K562 (cell line): ENCODE measurements around the gene ZMIZ1. TPM values are rescaled to one million over a fixed set of nuclear protein-coding genes. Genes with fewer than 3 reads are reported as not detected.
A peak's percentile ranks its signal among the peaks of the same experiment; 100 is the strongest.

Experiments used
- BRD4 ChIP-seq: fragments of 200-600 bp; sonication (generic); IDR thresholded peaks from 2 replicates; pipeline ENCODE4 v1.6.1; 2017; ENCODE audit warnings: inconsistent platforms
- ELF2 ChIP-seq: fragments of 250-450 bp; sonication (Bioruptor Pico); IDR thresholded peaks from 2 replicates; pipeline ENCODE4 v1.5.0; 2021; ENCODE audit warnings: mild to moderate bottlenecking
- EP400 ChIP-seq: fragments of 450-650 bp; IDR thresholded peaks from 2 replicates; pipeline ENCODE4 v1.6.1; 2017; ENCODE audit warnings: antibody characterized with exemption, mild to moderate bottlenecking, moderate library complexity
- ESRRB ChIP-seq: fragments of 250-450 bp; sonication (Bioruptor Pico); IDR thresholded peaks from 2 replicates; pipeline ENCODE4 v1.5.0; 2020; ENCODE audit warnings: mild to moderate bottlenecking, moderate library complexity, borderline replicate concordance
- JUN ChIP-seq, 2 experiments: sonication (generic) in 1 of 2; formaldehyde crosslinking in 1 of 2; IDR thresholded peaks; 2 replicates each; pipeline versions ENCODE4 v1.6.1 to v1.8.0; 2012 to 2022; ENCODE audit warnings: borderline replicate concordance in 2 of 2, mild to moderate bottlenecking in 2 of 2, improper control_type of control experiment in 1 of 2, low read depth in 1 of 2, low read length in 1 of 2, missing genetic modification reagents in 1 of 2
- JUND ChIP-seq, 2 experiments: IDR thresholded peaks; 2 replicates in 1 of 2; 3 replicates in 1 of 2; pipeline ENCODE4 v1.6.1; 2011; ENCODE audit warnings: borderline replicate concordance in 2 of 2, low read depth in 2 of 2, low read length in 2 of 2, improper control_type of control experiment in 1 of 2, missing biosample characterization in 1 of 2, missing genetic modification characterization in 1 of 2, missing genetic modification reagents in 1 of 2
- PTBP1 ChIP-seq: fragments of 200-400 bp; formaldehyde crosslinking; IDR thresholded peaks from 2 replicates; pipeline ENCODE4 v1.6.1; 2017; ENCODE audit warnings: low read depth, low read length
- RAD51 ChIP-seq: fragments of 450-650 bp; IDR thresholded peaks from 2 replicates; pipeline ENCODE4 v1.7.1; 2016; ENCODE audit warnings: low read depth, mild to moderate bottlenecking, borderline replicate concordance
- TRIM28 ChIP-seq: fragments of 450-650 bp; IDR thresholded peaks from 2 replicates; pipeline ENCODE4 v1.6.1; 2017
- ZC3H11A ChIP-seq: IDR thresholded peaks from 2 replicates; pipeline ENCODE4 v1.6.1; 2012; ENCODE audit warnings: low read depth, low read length, improper control_type of control experiment
- ZFP30 ChIP-seq: fragments of 250-450 bp; sonication (Bioruptor Pico); IDR thresholded peaks from 2 replicates; pipeline ENCODE4 v1.8.0; 2022; ENCODE audit warnings: moderate library complexity, mild to moderate bottlenecking, inconsistent platforms, borderline replicate concordance
- ZNF175 ChIP-seq: fragments of 200-800 bp; sonication (Bioruptor generic); IDR thresholded peaks from 2 replicates; pipeline ENCODE4 v1.6.1; 2016; ENCODE audit warnings: low read depth, mild to moderate bottlenecking, missing genetic modification characterization, missing compliant biosample characterization
- ZNF239 ChIP-seq: fragments of 250-450 bp; sonication (Bioruptor Pico); IDR thresholded peaks from 2 replicates; pipeline ENCODE4 v1.4.0; 2020; ENCODE audit warnings: mild to moderate bottlenecking
- ZNF24 ChIP-seq: fragments of 450-650 bp; IDR thresholded peaks from 2 replicates; pipeline ENCODE4 v1.6.1; 2016
- ZNF384 ChIP-seq: IDR thresholded peaks from 2 replicates; pipeline ENCODE4 v1.6.1; 2012; ENCODE audit warnings: low read depth, low read length, improper control_type of control experiment
- ZNF75A ChIP-seq: fragments of 450-650 bp; formaldehyde crosslinking; IDR thresholded peaks from 2 replicates; pipeline ENCODE4 v1.4.0; 2020; ENCODE audit warnings: mild to moderate bottlenecking
- polyA plus RNA-seq, 8 experiments: library from polyadenylated mRNA; depleted of rRNA in 4 of 8; stranded (reverse) in 5 of 8; unstranded in 3 of 8; fragments of >200 nt; fragmentation: Nextera tagmentation in 2 of 8; fragmentation: Illumina TruSeq in 1 of 8; extraction: Ambion mirVana in 2 of 8; extraction: Trizol in 1 of 8; gene quantifications; 2 replicates each; pipeline versions ENCODE4 v1.2.1 to v1.2.3, GENCODE V29; 2011 to 2014; ENCODE audit warnings: inconsistent platforms in 1 of 8, missing spikeins in 1 of 8
- total RNA-seq, 7 experiments: library from RNA; depleted of rRNA in 6 of 7; stranded (reverse); fragments of >200 nt in 6 of 7; fragmentation: Illumina TruSeq in 2 of 7; extraction: Trizol in 2 of 7; gene quantifications; 2 replicates each; pipeline versions ENCODE4 v1.2.1 to v1.2.3, GENCODE V29; 2011 to 2021; ENCODE audit warnings: low replicate concordance in 1 of 7
- TF ChIP-seq, protein P1 (sequence below): IDR thresholded peaks from 2 replicates; pipeline ENCODE4 v1.6.1; 2016; ENCODE audit warnings: missing genetic modification characterization, missing compliant biosample characterization
- TF ChIP-seq, protein P2 (sequence below), 2 experiments: fragments of 450-650 bp; IDR thresholded peaks; 2 replicates each; pipeline ENCODE4 v1.6.1; 2018; ENCODE audit warnings: mild to moderate bottlenecking in 2 of 2, low read depth in 1 of 2; ENCODE audit not compliant: partially characterized antibody in 2 of 2
- TF ChIP-seq, protein P3 (sequence below): fragments of 250-450 bp; sonication (Bioruptor Pico); IDR thresholded peaks from 2 replicates; pipeline ENCODE4 v1.5.0; 2021; ENCODE audit warnings: mild to moderate bottlenecking, borderline replicate concordance

The ZMIZ1 gene
- total and polyA plus RNA-seq, 9 of the 15 experiments (the other 6 are each of a cell fraction or from before 2014, with no cell fraction given), result 1.0 to 37.3 (median 4.3) TPM

DNA sequence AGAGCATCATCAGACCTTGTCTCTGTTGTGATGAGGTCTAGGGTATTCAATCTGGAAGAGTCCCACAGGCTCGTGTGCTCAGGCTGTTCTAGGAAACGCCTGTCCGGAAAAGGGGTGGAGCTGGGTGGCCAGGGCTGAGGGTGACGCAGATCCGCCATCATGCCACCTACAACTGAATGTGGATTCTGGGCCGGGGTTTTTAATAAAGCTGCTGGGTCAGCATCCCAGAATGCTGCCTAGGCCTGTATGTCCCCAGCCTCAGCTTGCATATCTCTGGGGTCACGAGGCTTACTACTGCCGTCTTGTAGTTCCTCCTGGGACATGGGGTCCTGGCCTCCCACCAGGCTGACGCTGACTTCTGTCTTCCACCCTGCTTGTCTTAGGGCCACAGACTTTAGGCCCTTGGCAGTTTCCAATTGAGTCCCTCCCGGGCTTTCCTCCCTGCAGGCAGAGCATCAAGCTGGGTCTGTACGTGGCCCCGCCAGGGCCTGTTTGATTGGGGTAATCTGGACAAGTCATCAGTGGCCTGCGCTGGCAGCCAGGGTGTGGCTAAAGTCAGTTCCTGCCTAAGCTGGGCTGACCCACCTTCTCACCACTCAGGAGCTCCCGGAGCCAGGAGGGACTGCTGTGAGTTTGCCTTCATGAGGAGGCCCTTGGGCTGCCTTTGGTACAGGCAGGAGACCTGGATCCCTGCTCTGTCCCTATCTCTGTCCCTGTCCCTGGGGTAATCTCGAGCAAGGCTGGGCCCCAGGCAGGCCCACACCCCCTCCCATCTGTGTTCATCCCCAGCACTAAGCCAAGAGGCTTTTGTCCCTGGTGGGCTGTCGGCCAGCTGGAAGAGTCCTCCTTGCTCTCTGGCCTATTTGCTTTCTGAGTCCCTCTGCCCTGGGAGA is 79.9 kb downstream of the ZMIZ1 start (continued):
- TF ChIP-seq ZFP30 (CRISPR knock-in tag), result no peak
- no peak for TF ChIP-seq ZC3H11A
- TF ChIP-seq ZNF175 (CRISPR knock-in tag), result no peak; the same call in 1 of the 2 replicates
- TF ChIP-seq, protein P1, sequence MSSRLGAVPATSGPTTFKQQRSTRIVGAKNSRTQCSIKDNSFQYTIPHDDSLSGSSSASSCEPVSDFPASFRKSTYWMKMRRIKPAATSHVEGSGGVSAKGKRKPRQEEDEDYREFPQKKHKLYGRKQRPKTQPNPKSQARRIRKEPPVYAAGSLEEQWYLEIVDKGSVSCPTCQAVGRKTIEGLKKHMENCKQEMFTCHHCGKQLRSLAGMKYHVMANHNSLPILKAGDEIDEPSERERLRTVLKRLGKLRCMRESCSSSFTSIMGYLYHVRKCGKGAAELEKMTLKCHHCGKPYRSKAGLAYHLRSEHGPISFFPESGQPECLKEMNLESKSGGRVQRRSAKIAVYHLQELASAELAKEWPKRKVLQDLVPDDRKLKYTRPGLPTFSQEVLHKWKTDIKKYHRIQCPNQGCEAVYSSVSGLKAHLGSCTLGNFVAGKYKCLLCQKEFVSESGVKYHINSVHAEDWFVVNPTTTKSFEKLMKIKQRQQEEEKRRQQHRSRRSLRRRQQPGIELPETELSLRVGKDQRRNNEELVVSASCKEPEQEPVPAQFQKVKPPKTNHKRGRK (tag), result no peak
- TF ChIP-seq ELF2 (CRISPR knock-in tag), result peak; percentile 41; the same call in 1 of the 2 replicates
- TF ChIP-seq ZNF75A (CRISPR knock-in tag), result no peak
- TF ChIP-seq, protein P2, sequence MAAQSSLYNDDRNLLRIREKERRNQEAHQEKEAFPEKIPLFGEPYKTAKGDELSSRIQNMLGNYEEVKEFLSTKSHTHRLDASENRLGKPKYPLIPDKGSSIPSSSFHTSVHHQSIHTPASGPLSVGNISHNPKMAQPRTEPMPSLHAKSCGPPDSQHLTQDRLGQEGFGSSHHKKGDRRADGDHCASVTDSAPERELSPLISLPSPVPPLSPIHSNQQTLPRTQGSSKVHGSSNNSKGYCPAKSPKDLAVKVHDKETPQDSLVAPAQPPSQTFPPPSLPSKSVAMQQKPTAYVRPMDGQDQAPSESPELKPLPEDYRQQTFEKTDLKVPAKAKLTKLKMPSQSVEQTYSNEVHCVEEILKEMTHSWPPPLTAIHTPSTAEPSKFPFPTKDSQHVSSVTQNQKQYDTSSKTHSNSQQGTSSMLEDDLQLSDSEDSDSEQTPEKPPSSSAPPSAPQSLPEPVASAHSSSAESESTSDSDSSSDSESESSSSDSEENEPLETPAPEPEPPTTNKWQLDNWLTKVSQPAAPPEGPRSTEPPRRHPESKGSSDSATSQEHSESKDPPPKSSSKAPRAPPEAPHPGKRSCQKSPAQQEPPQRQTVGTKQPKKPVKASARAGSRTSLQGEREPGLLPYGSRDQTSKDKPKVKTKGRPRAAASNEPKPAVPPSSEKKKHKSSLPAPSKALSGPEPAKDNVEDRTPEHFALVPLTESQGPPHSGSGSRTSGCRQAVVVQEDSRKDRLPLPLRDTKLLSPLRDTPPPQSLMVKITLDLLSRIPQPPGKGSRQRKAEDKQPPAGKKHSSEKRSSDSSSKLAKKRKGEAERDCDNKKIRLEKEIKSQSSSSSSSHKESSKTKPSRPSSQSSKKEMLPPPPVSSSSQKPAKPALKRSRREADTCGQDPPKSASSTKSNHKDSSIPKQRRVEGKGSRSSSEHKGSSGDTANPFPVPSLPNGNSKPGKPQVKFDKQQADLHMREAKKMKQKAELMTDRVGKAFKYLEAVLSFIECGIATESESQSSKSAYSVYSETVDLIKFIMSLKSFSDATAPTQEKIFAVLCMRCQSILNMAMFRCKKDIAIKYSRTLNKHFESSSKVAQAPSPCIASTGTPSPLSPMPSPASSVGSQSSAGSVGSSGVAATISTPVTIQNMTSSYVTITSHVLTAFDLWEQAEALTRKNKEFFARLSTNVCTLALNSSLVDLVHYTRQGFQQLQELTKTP (IDR thresholded peaks at IDR 0.05; ENCODE audit: low read depth in 1 of 2, partially characterized antibody in 2 of 2), result peak; percentile 23 to 25
- TF ChIP-seq RAD51, result no peak
- no peak for TF ChIP-seq TRIM28
- TF ChIP-seq ZNF24, result no peak
- no peak for TF ChIP-seq PTBP1
- TF ChIP-seq ESRRB (CRISPR knock-in tag), result no peak
- 0 out of 2 replicates have a peak, but pooled peaks have one; percentile 40 for TF ChIP-seq BRD4
- TF ChIP-seq JUN (IDR thresholded peaks at IDR 0.05; ENCODE audit: borderline replicate concordance, low read depth, low read length), result peak; percentile 24; the same call in 1 of the 2 replicates
- no peak for TF ChIP-seq JUN (CRISPR knock-in tag; IDR thresholded peaks at IDR 0.05; ENCODE audit: borderline replicate concordance)
- TF ChIP-seq, protein P3, sequence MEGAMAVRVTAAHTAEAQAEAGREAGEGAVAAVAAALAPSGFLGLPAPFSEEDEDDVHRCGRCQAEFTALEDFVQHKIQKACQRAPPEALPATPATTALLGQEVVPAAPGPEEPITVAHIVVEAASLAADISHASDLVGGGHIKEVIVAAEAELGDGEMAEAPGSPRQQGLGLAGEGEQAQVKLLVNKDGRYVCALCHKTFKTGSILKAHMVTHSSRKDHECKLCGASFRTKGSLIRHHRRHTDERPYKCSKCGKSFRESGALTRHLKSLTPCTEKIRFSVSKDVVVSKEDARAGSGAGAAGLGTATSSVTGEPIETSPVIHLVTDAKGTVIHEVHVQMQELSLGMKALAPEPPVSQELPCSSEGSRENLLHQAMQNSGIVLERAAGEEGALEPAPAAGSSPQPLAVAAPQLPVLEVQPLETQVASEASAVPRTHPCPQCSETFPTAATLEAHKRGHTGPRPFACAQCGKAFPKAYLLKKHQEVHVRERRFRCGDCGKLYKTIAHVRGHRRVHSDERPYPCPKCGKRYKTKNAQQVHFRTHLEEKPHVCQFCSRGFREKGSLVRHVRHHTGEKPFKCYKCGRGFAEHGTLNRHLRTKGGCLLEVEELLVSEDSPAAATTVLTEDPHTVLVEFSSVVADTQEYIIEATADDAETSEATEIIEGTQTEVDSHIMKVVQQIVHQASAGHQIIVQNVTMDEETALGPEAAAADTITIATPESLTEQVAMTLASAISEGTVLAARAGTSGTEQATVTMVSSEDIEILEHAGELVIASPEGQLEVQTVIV (CRISPR knock-in tag), result no peak
- TF ChIP-seq ZNF384, result no peak
- peak; percentile 70; the same call in 1 of the 2 replicates for TF ChIP-seq EP400
- peak; percentile 63 for TF ChIP-seq JUND (IDR thresholded peaks at IDR 0.05; ENCODE audit: borderline replicate concordance, low read depth, low read length)
- peak; percentile 69; the same call in 1 of the 3 replicates for TF ChIP-seq JUND (tag; IDR thresholded peaks at IDR 0.05; ENCODE audit: borderline replicate concordance, low read depth, low read length)
- TF ChIP-seq ZNF239 (CRISPR knock-in tag), result no peak
